Endodermal cell (in vitro differentiated cells): Measurements from ENCODE around the gene SPATS2. TPM values are rescaled to one million over a fixed set of nuclear protein-coding genes. Genes with fewer than 3 reads are reported as not detected.

ENCODE experiments used
- DNase-seq: peaks from one replicate; pipeline ENCODE4 v3.0.0-alpha.2; 2017
- H3K27ac ChIP-seq: 2 replicates; pipeline ENCODE4 v1.5.1; 2013; ENCODE audit warnings: mild to moderate bottlenecking, low read depth, low read length, moderate library complexity
- H3K27me3 ChIP-seq: 2 replicates; pipeline ENCODE4 v1.6.1; 2013; ENCODE audit warnings: mild to moderate bottlenecking, low read length, moderate library complexity; ENCODE audit not compliant: insufficient read depth, control insufficient read depth, poor library complexity, severe bottlenecking
- H3K36me3 ChIP-seq: 2 replicates; pipeline ENCODE4 v1.7.0; 2013; ENCODE audit warnings: mild to moderate bottlenecking, low read length, moderate library complexity; ENCODE audit not compliant: control insufficient read depth, insufficient read depth
- H3K4me1 ChIP-seq: one replicate; pipeline ENCODE4 v1.7.0; 2013; ENCODE audit warnings: low read length; ENCODE audit not compliant: control insufficient read depth, insufficient read depth
- H3K4me3 ChIP-seq: 2 replicates; pipeline ENCODE4 v1.5.1; 2013; ENCODE audit warnings: mild to moderate bottlenecking, low read length, moderate library complexity
- H3K9ac ChIP-seq: 2 replicates; pipeline ENCODE4 v1.6.1; 2013; ENCODE audit warnings: mild to moderate bottlenecking, low read length, moderate library complexity; ENCODE audit not compliant: poor library complexity, severe bottlenecking; ENCODE audit errors: extremely low read depth
- H3K9me3 ChIP-seq: 2 replicates; pipeline ENCODE4 v1.6.1; 2013; ENCODE audit warnings: mild to moderate bottlenecking, low read length, moderate library complexity; ENCODE audit not compliant: control insufficient read depth
- H3K27ac Mint-ChIP-seq: 2 replicates; pipeline ENCODE4 v1.8.0; 2020; ENCODE audit warnings: mixed read lengths
- H3K27me3 Mint-ChIP-seq: 2 replicates; pipeline ENCODE4 v1.8.0; 2021; ENCODE audit warnings: mild to moderate bottlenecking, mixed read lengths; ENCODE audit not compliant: insufficient read depth
- H3K36me3 Mint-ChIP-seq: 2 replicates; pipeline ENCODE4 v1.8.0; 2020; ENCODE audit warnings: low read depth, mixed read lengths
- H3K4me1 Mint-ChIP-seq: 2 replicates; pipeline ENCODE4 v1.8.0; 2020; ENCODE audit warnings: mixed read lengths
- H3K4me3 Mint-ChIP-seq: 2 replicates; pipeline ENCODE4 v1.8.0; 2020; ENCODE audit warnings: mild to moderate bottlenecking, moderate library complexity, mixed read lengths
- H3K9me3 Mint-ChIP-seq: 2 replicates; pipeline ENCODE4 v1.8.0; 2020; ENCODE audit warnings: mild to moderate bottlenecking, mixed read lengths
- CTCF ChIP-seq: fragments of 200-600 bp; sonication (generic); conservative IDR thresholded peaks from 2 replicates; pipeline ENCODE4 v1.5.0; 2021; ENCODE audit warnings: antibody characterized with exemption, mild to moderate bottlenecking
- WGBS, 2 experiments: methylation state at CpG; one replicate each; pipeline versions ENCODE4 v1.1.5 to v1.1.7; 2013; ENCODE audit warnings: missing lambda C conversion rate in 2 of 2, mixed read lengths in 1 of 2; ENCODE audit not compliant: insufficient coverage in 1 of 2, insufficient read length in 1 of 2; 5-methylcytosine and 5-hydroxymethylcytosine counted together
- total RNA-seq, 2 donors: library from RNA; stranded (reverse); fragmentation: NEBNext Ultra II Directional in 1 of 2; extraction: Animal tissue kit (Norgen Biotek cat#: 25700) in 1 of 2; gene quantifications; 2 replicates in 1 of 2; 3 replicates in 1 of 2; pipeline ENCODE4 v1.2.1, GENCODE V29; 2021

Gene SPATS2
- total RNA-seq, 2 donors from 2014 or later, result 50.2 to 64.8 TPM

GRCh38 chr12:49417558-49417957 lies 50.3 kb downstream of the SPATS2 start:
- Histone ChIP-seq H3K27me3 (no peaks in the 10 kb centered on the region), H3K9me3 (no peaks in the 10 kb centered on the region), H3K4me1 (no peaks in the 10 kb centered on the region), H3K4me3 (no peak overlapping the region), H3K27ac (no peak overlapping the region), H3K36me3 (peaks cover 3% of the 10 kb centered on the region), H3K9ac (no peak overlapping the region)
- H3K36me3 Mint-ChIP-seq, result peaks cover 4% of the 10 kb centered on the region
- no peaks in the 10 kb centered on the region for H3K9me3 Mint-ChIP-seq
- H3K4me3 Mint-ChIP-seq, result no peak overlapping the region
- DNase-seq, result no peak
- peaks cover 2% of the 10 kb centered on the region for H3K4me1 Mint-ChIP-seq
- WGBS, 2 experiments, result 100% methylated on average over 1 of the region's 1 CpG; no CpG with 5 or more reads in 1 of the 2 experiments
- no peak overlapping the region for H3K27ac Mint-ChIP-seq
- H3K27me3 Mint-ChIP-seq, result no peaks in the 10 kb centered on the region
- TF ChIP-seq CTCF, result no peak

GRCh38 chr12:49420556-49420955 lies 53.3 kb downstream of the SPATS2 start:
- Mint-ChIP-seq H3K36me3 (peaks cover 23% of the 10 kb centered on the region), H3K27ac (no peak overlapping the region), H3K9me3 (no peaks in the 10 kb centered on the region), H3K4me1 (peaks cover 2% of the 10 kb centered on the region), H3K27me3 (no peaks in the 10 kb centered on the region), H3K4me3 (no peak overlapping the region)
- Histone ChIP-seq H3K4me3 (no peak overlapping the region), H3K9ac (no peak overlapping the region), H3K9me3 (no peaks in the 10 kb centered on the region), H3K27me3 (no peaks in the 10 kb centered on the region), H3K36me3 (peaks cover 9% of the 10 kb centered on the region), H3K4me1 (no peaks in the 10 kb centered on the region), H3K27ac (no peak overlapping the region)
- no peak for TF ChIP-seq CTCF
- no peak for DNase-seq
- 95 to 100% methylated on average over 2 to 3 of the region's 4 CpGs for WGBS, 2 experiments

DNA sequence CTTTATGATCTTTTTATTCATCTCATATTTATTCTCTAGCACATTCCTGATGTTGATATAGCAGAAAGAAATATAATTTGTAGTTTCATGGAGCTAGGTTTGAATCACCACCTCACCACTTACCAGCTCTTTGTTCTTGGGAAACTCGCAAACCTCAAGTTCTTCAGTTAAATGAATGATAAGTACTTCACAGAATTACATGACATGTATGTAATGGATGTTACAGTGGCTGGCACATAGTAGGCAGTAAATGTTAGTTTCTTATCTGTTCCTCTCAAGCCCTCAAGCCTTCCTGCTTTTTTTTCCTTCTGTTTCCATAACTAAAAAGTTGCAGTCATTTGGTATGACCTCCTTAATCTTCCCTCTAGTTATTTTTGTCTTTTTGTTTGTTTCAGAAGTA lies 54.9 kb downstream of the SPATS2 start:
- H3K4me1 ChIP-seq, result no peaks in the 10 kb centered on the region
- H3K27ac ChIP-seq, result no peak overlapping the region
- no peak for TF ChIP-seq CTCF
- H3K4me3 ChIP-seq, result no peak overlapping the region
- Mint-ChIP-seq H3K4me1 (peaks cover 2% of the 10 kb centered on the region), H3K27ac (no peak overlapping the region), H3K36me3 (peaks cover 37% of the 10 kb centered on the region), H3K27me3 (no peaks in the 10 kb centered on the region), H3K9me3 (peaks cover 7% of the 10 kb centered on the region), H3K4me3 (no peak overlapping the region)
- no peaks in the 10 kb centered on the region for H3K27me3 ChIP-seq
- DNase-seq, result no peak
- H3K36me3 ChIP-seq, result peaks cover 16% of the 10 kb centered on the region
- 80 to 100% methylated on average over 1 of the region's 1 CpG for WGBS, 2 experiments
- H3K9ac ChIP-seq, result no peak overlapping the region
- peaks cover 8% of the 10 kb centered on the region for H3K9me3 ChIP-seq
